Activated CD8-positive, alpha-beta memory T cell treated with anti-CD3 and anti-CD28 coated beads for 36 hours (primary cell): ENCODE results near the gene SLAMF1. TPM values are rescaled to one million over a fixed set of nuclear protein-coding genes. Genes with fewer than 3 reads are reported as not detected.
"Not testable (repeated sequence)": the region's sequence is repeated elsewhere in the genome, so short reads cannot be mapped to it uniquely, and the experiment has no call there.

Source experiments
- CTCF ChIA-PET: fragments of 350-600 bp; sonication (Branson Sonifier 250); formaldehyde crosslinking; loops from one replicate; lab custom pipeline; 2021; ENCODE audit warnings: antibody characterized with exemption; lab: Charles Lee
- POLR2A ChIA-PET: fragments of 350-600 bp; sonication (Branson Sonifier 250); formaldehyde crosslinking; loops from one replicate; lab custom pipeline; 2021; ENCODE audit warnings: antibody characterized with exemption; lab: Charles Lee
- total RNA-seq, 2 experiments: library from RNA; stranded (reverse); gene quantifications; one replicate each; pipeline ENCODE4 v1.2.3, GENCODE V29; 2021

Gene SLAMF1, protein sequence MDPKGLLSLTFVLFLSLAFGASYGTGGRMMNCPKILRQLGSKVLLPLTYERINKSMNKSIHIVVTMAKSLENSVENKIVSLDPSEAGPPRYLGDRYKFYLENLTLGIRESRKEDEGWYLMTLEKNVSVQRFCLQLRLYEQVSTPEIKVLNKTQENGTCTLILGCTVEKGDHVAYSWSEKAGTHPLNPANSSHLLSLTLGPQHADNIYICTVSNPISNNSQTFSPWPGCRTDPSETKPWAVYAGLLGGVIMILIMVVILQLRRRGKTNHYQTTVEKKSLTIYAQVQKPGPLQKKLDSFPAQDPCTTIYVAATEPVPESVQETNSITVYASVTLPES
- total RNA-seq, result 100 to 1,000 TPM; 102 to 105 TPM

DNA sequence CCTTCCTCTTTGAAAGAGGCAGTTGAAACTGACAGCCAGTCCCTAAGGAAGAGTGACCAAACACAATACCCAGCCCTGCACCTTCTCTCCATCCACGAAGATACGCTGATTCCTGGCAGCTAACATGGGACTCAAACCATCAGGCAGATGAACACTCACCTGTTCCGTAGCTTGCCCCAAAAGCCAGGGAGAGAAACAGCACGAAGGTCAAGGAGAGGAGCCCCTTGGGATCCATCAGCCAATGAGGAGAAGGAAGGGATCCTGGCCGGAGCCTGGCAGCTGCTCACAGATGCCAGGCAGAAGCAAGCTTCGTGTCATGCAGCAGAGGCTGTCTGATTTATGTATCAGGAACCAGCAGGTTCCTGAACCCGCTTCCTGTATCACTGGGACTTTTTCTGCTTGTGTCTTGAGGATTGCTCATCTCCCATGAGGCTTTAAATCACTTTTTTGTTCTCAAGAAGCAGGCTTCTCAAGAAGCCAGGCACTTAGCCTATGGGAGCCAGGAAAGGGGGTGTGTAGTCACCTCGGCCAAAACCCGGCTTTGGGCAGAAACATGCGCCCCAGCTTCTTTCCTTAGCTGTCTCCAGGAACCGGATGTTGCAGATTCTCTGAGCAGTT is at the start of gene SLAMF1:
SLAMF1 (minus strand) TSS at position 334 of the 618 bp plus-strand sequence; CDS start at position 235, 99 bp downstream.
- CTCF ChIA-PET, result interaction anchor here (0.6 to 2.8 kb wide), 6 partner anchors 17 to 34 kb away, joined by 3 to 11 read pairs (median 4); no protein-coding TSS in a partner anchor
- POLR2A ChIA-PET, result interaction anchor here (0.6 to 2.5 kb wide), 13 partner anchors 9 to 151 kb away, joined by 3 to 14 read pairs (median 4); partner anchors contain the start of gene CD48

DNA sequence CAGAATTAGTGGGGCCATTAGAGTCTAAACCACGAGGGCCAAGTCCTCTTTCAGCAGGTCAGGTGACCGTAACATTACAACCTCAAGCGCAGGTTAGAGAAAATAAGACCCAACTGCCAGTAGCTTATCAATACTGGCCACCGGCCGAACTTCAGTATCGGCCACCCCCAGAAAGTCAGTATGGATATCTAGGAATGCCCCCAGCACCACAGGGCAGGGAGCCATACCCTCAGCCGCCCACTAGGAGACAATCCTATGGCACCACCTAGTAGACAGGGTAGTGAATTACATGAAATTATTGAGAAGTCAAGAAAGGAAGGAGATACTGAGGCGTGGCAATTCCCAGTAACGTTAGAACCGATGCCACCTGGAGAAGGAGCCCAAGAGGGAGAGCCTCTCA is 45.5 kb upstream of the SLAMF1 start:
- CTCF ChIA-PET, result interaction anchor here (1.3 kb wide), 1 partner anchor 11 kb away, joined by 4 read pairs; no protein-coding TSS in a partner anchor
- POLR2A ChIA-PET, result not testable (repeated sequence)

DNA sequence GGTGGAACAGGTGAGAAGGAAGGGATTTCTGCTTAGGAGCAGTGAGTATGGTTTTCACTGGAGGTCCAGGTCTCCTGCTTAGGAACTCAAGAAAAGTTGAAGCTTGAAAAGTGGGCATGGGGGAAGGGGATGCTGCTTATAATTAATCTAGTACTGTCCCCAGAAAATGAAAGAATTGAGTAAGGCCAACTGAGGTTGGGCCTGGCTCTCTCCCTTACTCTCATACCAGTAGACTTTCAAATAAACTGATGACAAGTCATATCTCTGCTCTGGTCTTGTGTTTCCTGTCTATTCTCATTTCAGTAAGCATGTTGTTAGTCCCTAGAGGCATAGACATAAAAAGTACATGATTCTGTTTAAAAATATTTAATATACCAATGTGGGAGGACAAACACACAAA is 38.4 kb upstream of the SLAMF1 start:
- POLR2A ChIA-PET, result interaction anchor here (1.3 kb wide), 1 partner anchor 40 kb away, joined by 3 read pairs; no protein-coding TSS in a partner anchor
- CTCF ChIA-PET, result interaction anchor here (1.3 to 1.8 kb wide), 4 partner anchors 10 to 56 kb away, joined by 3 to 9 read pairs (median 4); no protein-coding TSS in a partner anchor

DNA sequence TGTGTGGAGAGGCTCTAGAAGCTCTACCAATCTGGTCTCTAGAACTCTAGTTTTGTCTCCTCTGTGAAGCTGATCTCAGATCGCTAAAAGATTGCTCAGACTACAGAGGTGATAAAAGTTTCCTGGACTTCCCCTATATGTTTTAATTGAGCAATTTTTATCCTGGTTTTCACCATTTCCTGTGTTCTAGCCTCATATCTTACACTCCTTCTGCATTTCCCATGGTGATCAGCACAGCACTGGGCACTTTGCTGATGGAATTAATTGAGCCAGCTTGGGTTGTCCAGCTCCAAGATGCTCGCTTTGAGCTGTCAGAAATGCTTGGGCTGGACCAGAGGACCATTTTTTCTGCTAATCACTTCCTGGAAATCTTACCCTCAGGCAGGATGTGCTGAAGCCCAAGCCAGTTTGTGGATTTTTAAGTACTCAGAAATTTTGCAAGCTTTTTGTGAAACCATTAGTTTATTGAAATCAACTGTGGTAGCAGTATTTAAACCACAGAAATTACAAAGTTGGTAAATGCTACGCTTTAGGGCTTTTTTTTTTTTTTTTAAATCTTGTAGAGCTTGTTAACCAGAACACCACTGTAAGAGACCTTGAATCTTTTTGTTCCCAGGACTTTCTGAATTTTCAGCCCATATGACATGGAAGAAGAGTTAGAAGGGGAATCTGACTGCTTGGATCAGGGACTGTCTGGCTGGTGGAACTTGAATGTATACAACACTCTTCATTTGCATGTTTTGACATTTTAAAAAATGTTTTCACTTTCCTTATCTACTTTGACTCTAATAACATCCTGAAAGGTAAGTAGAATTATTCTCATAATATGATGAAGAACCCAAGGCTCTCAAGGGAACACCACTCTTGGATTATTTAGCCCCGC is 36.4 kb upstream of the SLAMF1 start:
- POLR2A ChIA-PET, result interaction anchor here (0.6 to 2.0 kb wide), 8 partner anchors 11 to 113 kb away, joined by 3 to 12 read pairs (median 4); partner anchors contain the start of genes LY9 and SLAMF1
- CTCF ChIA-PET, result interaction anchor here (0.6 to 3.6 kb wide), 10 partner anchors 10 to 348 kb away, joined by 3 to 40 read pairs (median 4); partner anchors contain the start of gene ITLN2

DNA sequence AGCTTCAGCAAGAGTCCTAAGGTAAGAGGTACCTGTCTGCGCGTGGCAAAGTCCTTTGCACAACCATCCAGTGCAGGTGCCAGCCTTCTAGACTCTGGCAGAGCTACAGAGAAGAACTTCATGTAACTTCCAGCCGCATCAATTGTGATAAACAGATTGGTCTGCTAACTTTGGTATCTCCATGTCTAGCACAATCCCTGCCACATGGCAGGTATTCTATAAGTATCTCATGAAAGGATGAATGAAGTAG is 35.0 kb upstream of the SLAMF1 start:
- ChIA-PET CTCF (interaction anchor here (0.9 to 3.6 kb wide), 16 partner anchors 8 to 308 kb away, joined by 3 to 40 read pairs (median 4); no protein-coding TSS in a partner anchor), POLR2A (interaction anchor here (1.3 to 2.0 kb wide), 4 partner anchors 26 to 86 kb away, joined by 3 to 12 read pairs (median 4); no protein-coding TSS in a partner anchor)

DNA sequence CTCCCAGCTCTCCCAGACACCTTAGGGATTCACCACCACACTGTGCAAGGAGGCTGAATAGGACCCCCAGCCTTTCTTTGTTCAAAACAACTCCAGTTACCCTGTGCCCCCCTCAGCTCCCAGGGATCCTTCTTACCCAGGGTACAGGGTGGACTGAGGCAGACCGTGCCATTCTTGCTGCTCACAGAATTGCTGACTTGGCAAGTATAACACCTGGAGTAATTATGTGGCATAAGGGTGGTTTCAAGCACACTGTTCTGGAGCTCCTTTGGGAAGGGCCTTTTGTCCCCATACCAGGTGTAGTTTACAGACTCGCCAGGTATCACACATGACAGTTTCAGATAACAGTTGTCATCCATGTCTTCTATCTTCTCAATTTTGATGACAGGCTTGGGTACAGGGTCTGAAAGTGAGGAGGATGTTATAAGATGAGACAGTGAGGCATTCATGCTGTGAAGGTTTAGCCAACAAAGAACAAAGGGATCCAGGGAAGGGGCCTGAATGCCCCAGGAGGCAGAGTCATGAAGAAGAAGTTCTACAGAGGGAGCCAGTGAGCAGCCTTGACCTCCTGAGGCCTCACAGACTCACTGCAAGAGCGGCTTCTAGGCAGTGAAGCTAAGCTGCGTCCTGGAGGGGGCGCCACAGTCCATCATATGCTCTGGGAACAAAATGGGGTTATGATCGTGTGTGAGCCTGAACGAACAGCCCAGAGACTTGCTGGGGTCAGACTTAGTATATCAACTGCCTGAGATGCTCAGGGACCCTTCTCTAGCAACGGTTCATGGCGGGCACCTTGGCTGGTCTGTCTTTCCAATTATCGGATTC is 34.4 kb upstream of the SLAMF1 start:
- POLR2A ChIA-PET, result interaction anchor here (1.3 to 1.4 kb wide), 3 partner anchors 27 to 87 kb away, joined by 3 to 5 read pairs (median 4); no protein-coding TSS in a partner anchor
- CTCF ChIA-PET, result interaction anchor here (0.6 to 3.6 kb wide), 25 partner anchors 8 to 308 kb away, joined by 3 to 40 read pairs (median 4); partner anchors contain the start of genes CD48 and LY9

DNA sequence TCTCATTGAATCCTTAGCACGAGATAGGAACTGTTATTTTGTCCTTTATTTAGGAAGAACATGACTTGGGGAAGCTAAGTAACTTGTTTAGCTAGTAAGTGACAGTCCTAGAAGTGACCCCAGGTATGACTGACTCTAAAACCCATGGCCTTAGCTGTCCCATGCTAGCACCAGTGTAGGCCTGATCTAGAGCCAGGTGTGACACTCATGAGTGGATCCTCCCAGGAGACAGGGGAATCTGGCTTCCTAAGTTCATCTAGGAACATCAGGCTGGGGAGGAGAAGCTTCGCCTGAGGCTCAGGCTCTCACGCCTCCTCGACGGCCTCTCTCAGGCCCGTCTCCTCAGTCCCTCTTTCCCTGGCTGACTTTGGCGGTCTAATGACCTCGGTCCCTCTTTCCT is 33.6 kb upstream of the SLAMF1 start:
- POLR2A ChIA-PET, result interaction anchor here (1.4 kb wide), 1 partner anchor 32 kb away, joined by 4 read pairs; no protein-coding TSS in a partner anchor

DNA sequence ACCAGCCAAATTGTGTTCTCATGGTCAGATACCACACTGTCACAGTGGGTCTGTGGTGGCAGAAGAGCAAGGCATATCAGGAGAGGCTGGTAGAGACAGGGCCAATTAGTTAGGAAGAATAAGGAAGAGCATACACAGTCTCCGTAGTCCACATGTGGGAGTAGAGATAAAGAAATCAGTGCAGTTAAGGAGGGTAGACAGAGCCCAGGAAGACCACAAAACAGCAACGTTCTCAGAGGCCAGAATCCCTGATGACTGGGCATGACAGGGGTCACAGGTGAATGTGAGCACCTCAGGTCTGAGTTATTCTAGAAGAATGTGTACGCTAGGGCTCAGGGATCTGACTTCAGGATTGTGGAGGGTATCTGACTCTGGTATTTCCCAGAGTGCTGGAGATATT is 33.0 kb upstream of the SLAMF1 start:
- ChIA-PET CTCF (interaction anchor here (0.9 to 3.6 kb wide), 5 partner anchors 27 to 155 kb away, joined by 3 to 40 read pairs (median 6); no protein-coding TSS in a partner anchor), POLR2A (no interaction called here)

More for the DNA sequence above, 33.6 kb upstream of the SLAMF1 start:
- CTCF ChIA-PET, result interaction anchor here (0.6 to 3.6 kb wide), 15 partner anchors 7 to 309 kb away, joined by 3 to 40 read pairs (median 4); partner anchors contain the start of gene CD48

DNA sequence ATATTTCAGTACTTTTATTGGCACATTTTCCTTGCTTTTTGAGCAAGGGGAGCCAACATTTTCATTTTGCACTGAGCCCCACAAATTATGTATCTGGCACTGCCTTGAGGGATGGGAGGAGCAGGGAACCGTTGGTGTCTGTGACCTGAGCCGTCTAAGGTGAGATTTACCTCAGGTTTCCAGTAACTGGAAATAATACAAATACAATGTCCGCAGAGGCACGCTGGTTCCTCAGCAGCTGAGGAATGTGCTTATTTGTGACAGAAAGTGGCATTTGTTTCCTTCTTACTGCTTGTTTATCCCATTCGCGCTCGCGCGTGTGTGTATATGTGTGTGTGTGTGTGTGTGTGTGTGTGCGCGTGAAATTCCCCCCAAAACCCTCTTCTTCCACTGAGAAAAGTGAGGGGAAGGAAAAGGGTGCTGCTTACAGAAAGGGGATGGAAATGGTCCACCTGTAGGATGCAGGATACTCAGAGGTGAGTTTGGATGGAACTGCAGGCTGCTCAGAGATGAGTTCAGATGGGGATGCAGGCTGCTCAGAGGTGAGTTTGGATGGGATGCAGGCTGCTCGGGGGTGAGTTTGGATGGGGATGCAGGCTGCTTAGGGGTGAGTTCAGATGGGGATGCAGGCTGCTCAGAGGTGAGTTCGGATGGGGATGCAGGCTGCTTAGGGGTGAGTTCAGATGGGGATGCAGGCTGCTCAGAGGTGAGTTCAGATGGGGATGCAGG is 30.2 kb upstream of the SLAMF1 start:
- POLR2A ChIA-PET, result no interaction called here
- CTCF ChIA-PET, result interaction anchor here (0.6 kb wide), 2 partner anchors 91 to 360 kb away, joined by 3 read pairs; no protein-coding TSS in a partner anchor

DNA sequence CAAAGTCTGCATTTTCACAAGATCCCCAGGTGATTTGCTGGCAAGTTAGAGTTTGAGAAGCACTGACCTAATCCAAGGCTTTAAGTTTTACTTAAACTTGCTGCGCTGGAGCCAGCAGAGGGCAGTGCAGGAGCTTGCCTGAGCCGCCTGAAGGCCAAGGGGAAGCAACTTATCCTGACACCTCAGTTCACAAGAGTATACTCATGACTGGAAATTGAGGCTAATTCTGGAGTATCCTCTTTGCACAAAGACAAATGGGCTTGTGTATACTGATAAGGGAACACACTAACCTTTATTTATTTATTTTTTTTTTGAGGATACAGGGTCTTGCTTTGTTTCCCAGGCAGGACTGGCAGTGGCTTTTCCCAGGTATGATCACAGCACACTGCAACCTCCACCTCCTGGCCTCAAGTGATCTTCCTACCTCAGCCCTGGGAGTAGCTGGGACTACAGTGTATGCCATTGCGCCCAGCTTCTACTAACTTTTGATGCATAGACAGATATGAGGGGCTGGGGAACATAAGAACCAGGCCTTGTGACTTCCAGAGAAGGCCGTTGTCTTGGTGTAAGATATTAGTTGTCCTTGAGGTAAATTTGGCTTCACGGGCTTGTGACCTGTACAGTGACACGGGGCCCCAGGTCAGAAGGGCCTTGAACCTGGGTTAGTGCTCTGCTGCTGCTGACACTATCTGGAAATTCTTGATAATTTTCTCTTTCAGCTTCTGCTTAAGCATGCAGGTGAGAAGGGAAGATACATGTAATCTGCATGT is 29.0 kb upstream of the SLAMF1 start:
- POLR2A ChIA-PET, result interaction anchor here (0.7 to 1.3 kb wide), 3 partner anchors 28 to 312 kb away, joined by 3 read pairs; no protein-coding TSS in a partner anchor
- CTCF ChIA-PET, result interaction anchor here (0.8 to 3.8 kb wide), 25 partner anchors 10 to 279 kb away, joined by 3 to 15 read pairs (median 4); partner anchors contain the start of genes ITLN2, SLAMF1 and SLAMF7

DNA sequence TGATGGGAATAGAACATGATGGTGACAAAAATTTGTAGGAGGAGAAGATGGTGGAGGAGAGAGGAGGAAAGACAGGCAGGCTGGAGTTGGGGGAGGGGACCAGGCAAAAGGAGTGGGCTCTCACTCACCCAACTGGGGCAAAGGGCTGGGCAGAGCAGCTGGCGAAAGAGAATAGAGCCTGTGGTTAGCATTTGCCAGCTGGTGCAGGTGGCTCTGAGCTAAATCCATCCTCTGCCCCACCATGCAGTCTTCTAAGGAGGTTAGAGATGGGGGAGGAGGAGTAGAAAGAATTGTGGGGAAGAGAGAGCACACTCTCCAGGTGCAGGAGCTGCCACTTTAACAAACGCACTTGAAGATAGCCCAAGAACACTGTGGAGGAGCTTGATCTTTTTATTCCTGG is 27.6 kb upstream of the SLAMF1 start:
- ChIA-PET CTCF (interaction anchor here (0.5 to 3.8 kb wide), 13 partner anchors 8 to 364 kb away, joined by 3 to 15 read pairs (median 6); partner anchors contain the start of gene TSTD1), POLR2A (interaction anchor here (0.6 to 2.4 kb wide), 2 partner anchors 27 to 49 kb away, joined by 4 to 8 read pairs; partner anchors contain the start of gene SLAMF1)

DNA sequence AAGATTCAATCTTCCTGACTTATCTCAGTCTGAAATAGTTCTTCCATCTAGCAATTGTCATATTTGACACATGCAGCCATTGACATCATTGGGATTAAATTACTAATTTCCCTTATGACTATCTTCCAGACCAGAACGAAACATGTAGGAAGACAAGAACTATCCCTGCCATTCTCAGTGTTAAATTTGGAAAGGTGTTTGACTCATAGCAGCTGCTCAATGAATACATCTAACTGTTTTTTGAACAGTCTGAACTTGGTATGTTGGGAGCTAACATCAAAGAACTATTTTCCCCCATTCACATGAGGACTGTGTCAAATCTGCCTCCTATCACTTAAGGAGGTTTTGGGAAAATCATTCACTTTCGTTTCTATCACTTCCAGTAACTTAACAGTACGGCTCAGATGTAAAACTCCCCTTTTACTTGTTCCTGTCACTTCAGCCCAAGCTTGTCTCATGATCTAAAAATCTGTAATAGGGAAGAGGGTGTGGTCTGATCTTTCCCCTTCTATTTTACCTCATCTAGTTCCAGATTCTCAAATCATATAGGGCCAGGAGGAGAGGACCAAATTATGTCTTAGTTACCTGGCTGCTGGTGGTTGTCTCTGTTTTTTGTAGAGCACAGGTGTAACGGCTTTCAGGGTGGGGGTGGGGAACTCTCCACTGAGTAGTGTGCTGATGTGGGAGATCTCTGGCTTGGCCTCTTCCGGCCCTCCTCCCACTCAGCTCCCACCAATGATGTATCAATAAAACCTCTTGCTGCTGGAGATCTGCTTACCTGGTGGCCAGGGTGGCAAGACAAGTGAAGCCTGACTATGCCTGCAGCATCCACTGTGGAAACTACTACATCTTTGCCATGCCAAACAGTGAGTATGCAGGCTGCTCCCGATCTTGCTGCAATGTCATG is 26.2 kb upstream of the SLAMF1 start:
- POLR2A ChIA-PET, result interaction anchor here (0.6 to 2.4 kb wide), 5 partner anchors 10 to 45 kb away, joined by 3 to 8 read pairs (median 3); partner anchors contain the start of gene SLAMF1
- CTCF ChIA-PET, result interaction anchor here (1.1 to 3.8 kb wide), 11 partner anchors 8 to 71 kb away, joined by 3 to 15 read pairs (median 4); partner anchors contain the start of gene SLAMF1

DNA sequence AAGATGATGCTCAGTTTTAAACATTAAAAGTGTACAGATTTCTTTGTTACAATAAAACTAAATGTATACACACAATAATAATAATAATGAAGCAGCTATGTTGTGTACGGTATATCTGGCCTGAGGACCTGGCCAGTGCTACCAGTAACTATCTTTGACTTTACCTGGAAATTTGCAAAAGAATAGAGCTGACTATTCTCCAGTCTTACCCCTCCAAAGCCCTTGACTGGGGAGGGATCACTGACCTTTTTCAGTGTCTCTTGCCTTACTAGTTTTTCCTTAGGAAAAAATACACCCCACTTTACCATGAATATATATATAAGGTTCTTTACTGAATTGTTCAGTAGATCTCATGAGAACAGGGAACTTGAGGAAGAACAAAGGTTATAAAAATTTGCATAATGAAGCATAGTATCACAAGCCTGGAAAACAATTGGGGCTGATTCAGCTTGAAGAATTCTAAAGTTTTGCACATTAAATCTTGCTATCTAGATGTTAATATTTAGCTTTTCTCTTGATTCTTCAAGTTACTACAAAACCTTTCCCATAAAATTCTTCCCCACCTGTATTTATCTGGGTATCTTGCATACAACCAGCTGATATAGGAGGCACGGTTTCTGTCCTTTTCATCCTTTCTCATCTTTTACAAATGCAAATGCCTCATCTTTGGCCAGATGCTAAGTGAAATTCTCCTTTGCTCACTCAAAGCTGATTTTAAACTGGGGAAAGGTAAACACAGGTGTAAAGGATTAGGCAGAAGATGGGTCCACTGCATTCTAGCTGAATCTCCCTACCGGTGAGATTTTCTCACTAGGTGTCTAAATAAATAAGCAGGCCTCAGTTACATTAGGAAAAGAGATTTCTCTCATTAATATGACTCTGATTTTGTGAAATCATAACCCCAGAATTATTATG is 25.0 kb upstream of the SLAMF1 start:
- CTCF ChIA-PET, result interaction anchor here (1.3 to 3.4 kb wide), 4 partner anchors 10 to 73 kb away, joined by 4 to 15 read pairs (median 4); partner anchors contain the start of gene SLAMF1
- POLR2A ChIA-PET, result interaction anchor here (1.0 to 2.4 kb wide), 2 partner anchors 11 to 25 kb away, joined by 3 to 8 read pairs; partner anchors contain the start of gene SLAMF1
